Measurements from ENCODE around the gene HLA-F. TPM values are rescaled to one million over a fixed set of nuclear protein-coding genes. Genes with fewer than 3 reads are reported as not detected.

Gene HLA-F
- polyA plus RNA-seq, 1 of the 3 experiments (the other 2 are of a cell fraction): 0.31 TPM

- Histone ChIP-seq H3K4me1 (ENCODE audit: control insufficient read depth in 1 of 2, insufficient read depth in 2 of 2, low read depth in 1 of 2, low read length in 1 of 2) (no peaks in the 10 kb centered on the region), H3K9ac (no peak overlapping the region), H3K79me2 (ENCODE audit: insufficient read depth) (no peaks in the 10 kb centered on the region), H3K4me2 (no peak overlapping the region), H3F3A (replicated peaks; ENCODE audit: insufficient read depth) (no peaks in the 10 kb centered on the region), H3K27me3 (ENCODE audit: insufficient read depth) (peaks cover 27% of the 10 kb centered on the region; the same call in 1 of the 2 replicates), H3K4me3 (ENCODE audit: low read depth in 2 of 2, low read length in 1 of 2) (no peak overlapping the region), H3K9me2 (no peaks in the 10 kb centered on the region), H2AFZ (ENCODE audit: low read depth) (no peak overlapping the region), H3K9me3 (no peaks in the 10 kb centered on the region), H4K20me1 (ENCODE audit: insufficient read depth) (no peaks in the 10 kb centered on the region), H3K36me3 (replicated peaks in 1 of 2; ENCODE audit: control insufficient read depth in 1 of 2, insufficient read depth in 2 of 2, low read length in 1 of 2) (no peaks in the 10 kb centered on the region), H3K27ac (ENCODE audit: low read depth in 2 of 2, low read length in 1 of 2) (no peak overlapping the region)
- WGBS (ENCODE audit: low lambda C conversion rate): 4% methylated on average over 3 of the region's 3 CpGs
- ChIA-PET CTCF (interaction anchor here (0.9 to 1.4 kb wide), 2 partner anchors 9 to 36 kb away, joined by 3 read pairs; no protein-coding TSS in a partner anchor), POLR2A (no interaction called here)
- TF ChIP-seq EP300 (IDR thresholded peaks at IDR 0.05; ENCODE audit: borderline replicate concordance in 1 of 2, low read depth in 1 of 2, low read length in 1 of 2) (no peak), IRF3 (IDR thresholded peaks at IDR 0.05; ENCODE audit: low read depth, low read length) (no peak), SMC3 (IDR thresholded peaks at IDR 0.05; ENCODE audit: low read depth, low read length) (no peak), FOSL2 (IDR thresholded peaks at IDR 0.05; ENCODE audit: borderline replicate concordance, low read depth) (no peak)
- no peak for DNase-seq
These were observed 46.1 kb downstream of the HLA-F start for GRCh38 chr6:29769336-29769735.

- H3K4me3 ChIP-seq (ENCODE audit: low read depth in 2 of 2, low read length in 1 of 2): no peak overlapping the region
- H3K4me1 ChIP-seq (ENCODE audit: control insufficient read depth in 1 of 2, insufficient read depth in 2 of 2, low read depth in 1 of 2, low read length in 1 of 2): no peaks in the 10 kb centered on the region
- ChIA-PET POLR2A (no interaction called here), CTCF (interaction anchor here (0.9 kb wide), 1 partner anchor 10 kb away, joined by 3 read pairs; no protein-coding TSS in a partner anchor)
- no peak for TF ChIP-seq NRF1 (IDR thresholded peaks at IDR 0.05; ENCODE audit: low read depth, low read length)
- no peak overlapping the region for H2AFZ ChIP-seq (ENCODE audit: low read depth)
- no peaks in the 10 kb centered on the region for H3K9me2 ChIP-seq
- DNase-seq: no peak
- no peaks in the 10 kb centered on the region for H4K20me1 ChIP-seq (ENCODE audit: insufficient read depth)
- no peaks in the 10 kb centered on the region for H3K9me3 ChIP-seq
- H3K79me2 ChIP-seq (ENCODE audit: insufficient read depth): no peaks in the 10 kb centered on the region
- no peaks in the 10 kb centered on the region for H3K36me3 ChIP-seq (replicated peaks in 1 of 2; ENCODE audit: control insufficient read depth in 1 of 2, insufficient read depth in 2 of 2, low read length in 1 of 2)
- no peaks in the 10 kb centered on the region for H3F3A ChIP-seq (replicated peaks; ENCODE audit: insufficient read depth)
- no peak overlapping the region for H3K9ac ChIP-seq
- WGBS (ENCODE audit: low lambda C conversion rate): 6% methylated on average over 2 of the region's 2 CpGs
- peaks cover 27% of the 10 kb centered on the region; the same call in 1 of the 2 replicates for H3K27me3 ChIP-seq (ENCODE audit: insufficient read depth)
- H3K4me2 ChIP-seq: no peak overlapping the region
- no peak overlapping the region for H3K27ac ChIP-seq (ENCODE audit: low read depth in 2 of 2, low read length in 1 of 2)
These were observed 47.1 kb downstream of the HLA-F start for GRCh38 chr6:29770306-29770705.

- ChIA-PET POLR2A (no interaction called here), CTCF (interaction anchor here (0.7 kb wide), 1 partner anchor 187 kb away, joined by 3 read pairs; no protein-coding TSS in a partner anchor)
- no peak for DNase-seq
- no peaks in the 10 kb centered on the region for H3K36me3 ChIP-seq (replicated peaks in 1 of 2; ENCODE audit: control insufficient read depth in 1 of 2, insufficient read depth in 2 of 2, low read length in 1 of 2)
- H3K27me3 ChIP-seq (ENCODE audit: insufficient read depth): peaks cover 5% of the 10 kb centered on the region; the same call in 1 of the 2 replicates
- no peaks in the 10 kb centered on the region for H4K20me1 ChIP-seq (ENCODE audit: insufficient read depth)
- no peaks in the 10 kb centered on the region for H3K9me3 ChIP-seq
- TF ChIP-seq SMC3 (IDR thresholded peaks at IDR 0.05; ENCODE audit: low read depth, low read length) (no peak), EZH2phosphoT487 (IDR thresholded peaks at IDR 0.05; ENCODE audit: borderline replicate concordance, low read depth) (no peak), MAX (IDR thresholded peaks at IDR 0.05; ENCODE audit: low read depth) (no peak), IRF3 (IDR thresholded peaks at IDR 0.05; ENCODE audit: low read depth, low read length) (no peak)
- H3K4me3 ChIP-seq (ENCODE audit: low read depth in 2 of 2, low read length in 1 of 2): no peak overlapping the region
- H3K79me2 ChIP-seq (ENCODE audit: insufficient read depth): no peaks in the 10 kb centered on the region
- 0% methylated on average over 2 of the region's 2 CpGs for WGBS (ENCODE audit: low lambda C conversion rate)
- H3K4me2 ChIP-seq: no peak overlapping the region
- no peak overlapping the region for H2AFZ ChIP-seq (ENCODE audit: low read depth)
- H3K9ac ChIP-seq: no peak overlapping the region
- H3K9me2 ChIP-seq: no peaks in the 10 kb centered on the region
- no peaks in the 10 kb centered on the region for H3K4me1 ChIP-seq (ENCODE audit: control insufficient read depth in 1 of 2, insufficient read depth in 2 of 2, low read depth in 1 of 2, low read length in 1 of 2)
- no peaks in the 10 kb centered on the region for H3F3A ChIP-seq (replicated peaks; ENCODE audit: insufficient read depth)
- no peak overlapping the region for H3K27ac ChIP-seq (ENCODE audit: low read depth in 2 of 2, low read length in 1 of 2)
These were observed 53.5 kb downstream of the HLA-F start for GRCh38 chr6:29776684-29777083.

Small RNAs within 50 kb of the gene (small RNA-seq; reads per million reads assigned to genes)
- gene AL645939.2 (0 reads per million in 7 experiments), gene AL645939.3 (0 reads per million in 7 experiments), gene AL645939.4 (0 reads per million in 7 experiments), gene RF00019 (0 reads per million in 7 experiments)

Other genes with a start within 250 kb of the HLA-F start
- not detected in 2 replicates for gene MAS1L, start 235.5 kb upstream of the HLA-F start, polyA plus RNA-seq (2012; rRNA removed)
- not detected in 2 replicates for gene UBD, start 163.7 kb upstream of the HLA-F start, polyA plus RNA-seq (2012; rRNA removed)
- gene OR2H2, start 138.3 kb upstream of the HLA-F start, polyA plus RNA-seq (2012; rRNA removed): not detected in 2 replicates
- 26.8 and 33.8 TPM in 2 replicates for gene GABBR1, start 90.3 kb upstream of the HLA-F start, polyA plus RNA-seq (2012; rRNA removed)
- not detected in 2 replicates for gene MOG, start 66.3 kb upstream of the HLA-F start, polyA plus RNA-seq (2012; rRNA removed)
- gene ZFP57, start 42.3 kb upstream of the HLA-F start, polyA plus RNA-seq (2012; rRNA removed): not detected in 2 replicates
- gene HLA-G, start 104.4 kb downstream of the HLA-F start, polyA plus RNA-seq (2012; rRNA removed): not detected in 2 replicates
- 250 and 312 TPM in 2 replicates for gene HLA-A, start 219.1 kb downstream of the HLA-F start, polyA plus RNA-seq (2012; rRNA removed)

All from SK-N-SH (cell line).